ENCODE measurements around the gene ANKFN1. TPM values are rescaled to one million over a fixed set of nuclear protein-coding genes. Genes with fewer than 3 reads are reported as not detected.

ANKFN1 gene
- total RNA-seq, 1 donor from 2014 or later = 0.75 TPM

DNA sequence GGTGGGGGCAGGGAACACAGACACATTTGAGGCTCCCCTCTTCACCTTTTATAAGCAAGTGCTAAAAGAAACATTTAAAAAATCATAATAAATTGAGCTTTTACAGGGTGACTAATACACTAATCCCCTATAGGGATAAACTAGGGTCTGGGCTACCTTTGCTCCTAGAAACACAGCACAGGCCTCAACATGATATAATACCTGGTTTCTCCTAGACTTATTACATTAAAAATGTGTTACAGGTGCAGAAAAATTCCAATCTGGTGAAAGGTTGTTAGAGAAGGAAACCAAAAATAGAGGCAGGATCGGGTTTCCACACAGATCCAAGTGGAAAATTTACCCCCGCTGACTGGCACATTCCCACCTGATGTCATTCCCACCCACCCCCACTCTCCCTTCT is 315.6 kb downstream of the ANKFN1 start:
- Histone ChIP-seq H3K36me3 (no peaks in the 10 kb centered on the region), H3K9me3 (no peaks in the 10 kb centered on the region), H3K4me3 (no peak overlapping the region), H3K4me1 (no peaks in the 10 kb centered on the region), H3K27me3 (no peaks in the 10 kb centered on the region), H3K27ac (no peak overlapping the region)
- intact Hi-C loops (cut with DNase I) = no loop called here
- TF ChIP-seq, protein P1, sequence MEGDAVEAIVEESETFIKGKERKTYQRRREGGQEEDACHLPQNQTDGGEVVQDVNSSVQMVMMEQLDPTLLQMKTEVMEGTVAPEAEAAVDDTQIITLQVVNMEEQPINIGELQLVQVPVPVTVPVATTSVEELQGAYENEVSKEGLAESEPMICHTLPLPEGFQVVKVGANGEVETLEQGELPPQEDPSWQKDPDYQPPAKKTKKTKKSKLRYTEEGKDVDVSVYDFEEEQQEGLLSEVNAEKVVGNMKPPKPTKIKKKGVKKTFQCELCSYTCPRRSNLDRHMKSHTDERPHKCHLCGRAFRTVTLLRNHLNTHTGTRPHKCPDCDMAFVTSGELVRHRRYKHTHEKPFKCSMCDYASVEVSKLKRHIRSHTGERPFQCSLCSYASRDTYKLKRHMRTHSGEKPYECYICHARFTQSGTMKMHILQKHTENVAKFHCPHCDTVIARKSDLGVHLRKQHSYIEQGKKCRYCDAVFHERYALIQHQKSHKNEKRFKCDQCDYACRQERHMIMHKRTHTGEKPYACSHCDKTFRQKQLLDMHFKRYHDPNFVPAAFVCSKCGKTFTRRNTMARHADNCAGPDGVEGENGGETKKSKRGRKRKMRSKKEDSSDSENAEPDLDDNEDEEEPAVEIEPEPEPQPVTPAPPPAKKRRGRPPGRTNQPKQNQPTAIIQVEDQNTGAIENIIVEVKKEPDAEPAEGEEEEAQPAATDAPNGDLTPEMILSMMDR (IDR thresholded peaks at IDR 0.05) = no peak
- ATAC-seq = no peak
- no peak for DNase-seq

DNA sequence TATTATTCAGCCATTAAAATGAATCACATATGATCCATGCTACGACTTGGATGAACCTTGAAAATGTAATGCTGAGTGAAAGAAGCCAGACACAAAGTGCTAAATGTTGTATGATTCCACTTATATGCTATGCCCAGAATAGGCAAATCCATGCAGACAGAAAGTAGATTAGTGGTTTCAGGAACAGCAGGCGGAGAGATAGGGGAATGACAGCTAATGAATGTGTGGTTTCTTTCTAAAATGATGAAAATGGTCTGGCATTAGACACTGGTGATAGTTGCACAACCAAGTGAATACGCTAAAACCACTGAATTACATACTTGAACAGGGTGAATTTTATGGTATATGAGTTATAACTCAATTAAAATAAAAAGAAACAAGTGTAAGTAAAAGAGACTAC is 318.4 kb downstream of the ANKFN1 start:
- ATAC-seq = no peak
- no peak for DNase-seq

DNA sequence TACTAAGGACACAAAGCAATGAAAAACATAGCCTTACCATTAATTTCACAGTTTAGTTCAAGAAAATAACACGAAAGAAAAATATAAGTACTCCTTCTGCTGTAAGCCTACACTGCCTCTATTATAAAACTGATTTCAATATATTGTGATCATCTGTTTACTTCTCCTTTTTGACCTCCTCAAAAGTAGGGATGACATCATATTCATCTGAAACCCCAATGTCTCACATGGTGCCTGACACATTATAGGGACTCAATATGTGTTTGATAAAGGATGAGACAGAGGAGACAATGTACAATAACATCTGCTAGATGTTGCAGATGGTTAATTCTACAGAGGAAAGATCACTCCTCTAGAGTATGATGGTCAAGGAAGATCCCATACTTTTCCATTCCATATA is 321.8 kb downstream of the ANKFN1 start:
- DNase-seq (no peak), ATAC-seq (no peak)
- TF ChIP-seq, protein P1 (IDR thresholded peaks at IDR 0.05) = no peak
- Histone ChIP-seq H3K4me1 (no peaks in the 10 kb centered on the region), H3K27me3 (no peaks in the 10 kb centered on the region), H3K36me3 (no peaks in the 10 kb centered on the region), H3K9me3 (no peaks in the 10 kb centered on the region), H3K27ac (no peak overlapping the region), H3K4me3 (no peak overlapping the region)
- intact Hi-C loops (cut with DNase I) = no loop called here

More for the DNA sequence above, 318.4 kb downstream of the ANKFN1 start:
- no peaks in the 10 kb centered on the region for H3K27me3 ChIP-seq
- H3K27ac ChIP-seq = no peak overlapping the region
- intact Hi-C loops (cut with DNase I) = no loop called here
- no peak overlapping the region for H3K4me3 ChIP-seq
- H3K4me1 ChIP-seq = no peaks in the 10 kb centered on the region
- no peaks in the 10 kb centered on the region for H3K36me3 ChIP-seq
- TF ChIP-seq, protein P1 (IDR thresholded peaks at IDR 0.05) = no peak
- H3K9me3 ChIP-seq = no peaks in the 10 kb centered on the region

DNA sequence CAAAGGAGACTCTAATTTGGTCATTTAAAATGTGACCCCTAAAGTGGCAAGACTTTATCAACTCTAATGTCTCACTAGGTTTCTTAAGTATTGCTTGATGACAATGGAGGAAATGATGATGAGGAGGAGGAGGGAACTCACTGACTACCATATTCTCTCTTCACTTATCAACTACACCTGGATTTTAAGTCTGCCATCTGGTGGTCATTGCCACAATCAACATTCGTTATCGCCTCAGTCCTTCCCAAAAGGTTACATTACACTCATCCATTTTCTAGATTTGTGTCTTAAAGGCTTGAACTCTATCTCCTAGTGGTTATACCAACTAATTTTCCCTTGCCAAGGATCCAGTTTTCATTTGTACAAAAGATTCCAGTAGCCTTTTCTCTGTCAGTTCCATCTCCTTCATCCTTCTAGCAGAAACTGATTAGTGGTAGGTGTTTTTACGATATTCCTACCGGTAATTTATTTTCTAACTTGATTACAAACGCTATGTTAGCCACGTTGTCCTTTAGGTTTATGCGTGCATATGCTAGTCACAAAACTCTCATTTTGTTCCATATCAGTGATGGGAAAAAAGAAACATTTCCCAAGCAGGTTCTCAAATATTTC is 325.7 kb downstream of the ANKFN1 start:
- H3K4me3 ChIP-seq = no peak overlapping the region
- TF ChIP-seq, protein P1 (IDR thresholded peaks at IDR 0.05) = peak; percentile 53
- no peaks in the 10 kb centered on the region for H3K9me3 ChIP-seq
- H3K27me3 ChIP-seq = no peaks in the 10 kb centered on the region
- ATAC-seq (peak; percentile 55), DNase-seq (no peak)
- no peak overlapping the region for H3K27ac ChIP-seq
- H3K4me1 ChIP-seq = no peaks in the 10 kb centered on the region
- intact Hi-C loops (cut with DNase I) = no loop called here
- no peaks in the 10 kb centered on the region for H3K36me3 ChIP-seq

DNA sequence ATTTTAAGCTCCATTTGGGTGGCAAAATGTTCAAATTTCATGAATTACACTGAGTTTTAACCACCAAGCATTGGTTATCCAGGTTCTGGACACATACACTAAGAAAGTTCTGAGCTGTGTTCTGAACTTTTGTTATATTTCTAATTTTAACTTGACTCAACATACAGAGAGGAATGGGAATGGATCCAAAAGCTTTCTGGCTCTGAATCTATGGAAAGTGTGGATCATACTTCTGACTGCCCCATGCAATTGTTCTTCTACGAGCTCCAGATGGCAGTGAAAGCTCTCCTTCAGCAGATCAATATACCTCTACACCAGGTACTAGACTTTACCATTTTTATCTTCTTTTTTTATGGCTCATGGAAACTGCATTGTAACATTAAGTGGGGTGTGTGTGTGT is 327.2 kb downstream of the ANKFN1 start:
- H3K4me1 ChIP-seq = no peaks in the 10 kb centered on the region
- intact Hi-C loops (cut with DNase I) = no loop called here
- no peak overlapping the region for H3K27ac ChIP-seq
- ATAC-seq (no peak), DNase-seq (no peak)
- no peaks in the 10 kb centered on the region for H3K27me3 ChIP-seq
- H3K36me3 ChIP-seq = no peaks in the 10 kb centered on the region
- H3K9me3 ChIP-seq = no peaks in the 10 kb centered on the region
- no peak overlapping the region for H3K4me3 ChIP-seq
- TF ChIP-seq, protein P1 (IDR thresholded peaks at IDR 0.05) = no peak

DNA sequence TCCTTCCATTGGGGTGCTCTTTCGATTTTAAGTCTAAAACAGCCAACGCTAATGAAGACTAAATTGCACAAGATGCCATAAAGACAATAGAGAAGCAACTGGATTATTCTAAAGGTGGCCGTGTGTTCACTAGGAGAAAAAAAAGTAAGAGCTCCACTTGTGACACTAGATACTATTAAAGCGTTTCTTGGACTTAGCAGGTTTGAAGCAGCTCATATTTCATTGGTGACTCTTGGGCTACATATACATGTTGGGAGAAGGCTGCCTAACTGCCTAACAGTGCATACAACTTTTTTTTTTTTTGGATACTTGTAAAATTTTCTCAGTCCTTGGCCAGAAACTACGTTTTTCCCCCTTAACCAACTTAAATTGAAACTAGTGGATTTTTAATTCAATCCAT is 328.4 kb downstream of the ANKFN1 start:
- Histone ChIP-seq H3K4me3 (no peak overlapping the region), H3K27me3 (no peaks in the 10 kb centered on the region), H3K4me1 (no peaks in the 10 kb centered on the region), H3K9me3 (no peaks in the 10 kb centered on the region), H3K36me3 (no peaks in the 10 kb centered on the region), H3K27ac (no peak overlapping the region)
- TF ChIP-seq, protein P1 (IDR thresholded peaks at IDR 0.05) = no peak
- DNase-seq = no peak
- intact Hi-C loops (cut with DNase I) = no loop called here
- ATAC-seq = no peak
